ENCODE results near the gene FGF8. TPM values are rescaled to one million over a fixed set of nuclear protein-coding genes. Genes with fewer than 3 reads are reported as not detected.

Gene FGF8
- total RNA-seq, 4 donors from 2014 or later: not detected

- WGBS, 2 donors: 1% methylated on average over 14 of the region's 14 CpGs
- no peak for TF ChIP-seq POLR2A (IDR thresholded peaks at IDR 0.05)
- no peak for TF ChIP-seq CTCF (IDR thresholded peaks at IDR 0.05)
- no peak for DNase-seq (ENCODE audit: low spot score in 2 of 2)
- intact Hi-C loops (cut with DNase I; ENCODE audit: low total_unique reads): no loop called here
- peak overlapping the region; percentile 99 for H3K4me3 ChIP-seq (ENCODE audit: low read depth, poor library complexity, severe bottlenecking)
These were observed 41.0 kb upstream of the FGF8 start for GRCh38 chr10:101816913-101817336.

- peak overlapping the region; percentile 99 for H3K4me3 ChIP-seq (ENCODE audit: low read depth, poor library complexity, severe bottlenecking)
- TF ChIP-seq POLR2A (IDR thresholded peaks at IDR 0.05) (no peak), CTCF (IDR thresholded peaks at IDR 0.05) (no peak)
- 0 to 1% methylated on average over 5 of the region's 5 CpGs for WGBS, 2 donors
- no peak for DNase-seq (ENCODE audit: low spot score in 2 of 2)
- intact Hi-C loops (cut with DNase I; ENCODE audit: low total_unique reads): no loop called here
These were observed 40.5 kb upstream of the FGF8 start for GRCh38 chr10:101816376-101816775.

- 59 to 68% methylated on average over 8 of the region's 8 CpGs for WGBS, 2 donors
- intact Hi-C loops (cut with DNase I; ENCODE audit: low total_unique reads): no loop called here
- H3K4me3 ChIP-seq (ENCODE audit: low read depth, poor library complexity, severe bottlenecking): no peak overlapping the region
- no peak for DNase-seq (ENCODE audit: low spot score in 2 of 2)
- TF ChIP-seq POLR2A (IDR thresholded peaks at IDR 0.05) (no peak), CTCF (IDR thresholded peaks at IDR 0.05) (no peak)
These were observed 38.7 kb upstream of the FGF8 start for GRCh38 chr10:101814466-101815071.

GRCh38 chr10:101812606-101813005 is 36.7 kb upstream of the FGF8 start:
- H3K4me3 ChIP-seq (ENCODE audit: low read depth, poor library complexity, severe bottlenecking): no peak overlapping the region
- 87 to 88% methylated on average over 4 of the region's 4 CpGs for WGBS, 2 donors
- DNase-seq (ENCODE audit: low spot score in 2 of 2): no peak
- no peak for TF ChIP-seq POLR2A (IDR thresholded peaks at IDR 0.05)
- no peak for TF ChIP-seq CTCF (IDR thresholded peaks at IDR 0.05)
- intact Hi-C loops (cut with DNase I; ENCODE audit: low total_unique reads): no loop called here

- no peak for DNase-seq (ENCODE audit: low spot score in 2 of 2)
- no peak overlapping the region for H3K4me3 ChIP-seq (ENCODE audit: low read depth, poor library complexity, severe bottlenecking)
- intact Hi-C loops (cut with DNase I; ENCODE audit: low total_unique reads): no loop called here
- 89 to 94% methylated on average over 1 of the region's 1 CpG for WGBS, 2 donors
- TF ChIP-seq CTCF (IDR thresholded peaks at IDR 0.05): no peak
These were observed 31.2 kb upstream of the FGF8 start for GRCh38 chr10:101807158-101807557.

- H3K4me3 ChIP-seq (ENCODE audit: low read depth, poor library complexity, severe bottlenecking): no peak overlapping the region
- WGBS, 2 donors: 67 to 70% methylated on average over 4 of the region's 4 CpGs
- TF ChIP-seq CTCF (IDR thresholded peaks at IDR 0.05): no peak
- TF ChIP-seq POLR2A (IDR thresholded peaks at IDR 0.05): no peak
- no peak for DNase-seq (ENCODE audit: low spot score in 2 of 2)
- intact Hi-C loops (cut with DNase I; ENCODE audit: low total_unique reads): no loop called here
These were observed 27.6 kb upstream of the FGF8 start for GRCh38 chr10:101803511-101803910.
